ENCODE measurements around the gene GLP1R. TPM values are rescaled to one million over a fixed set of nuclear protein-coding genes. Genes with fewer than 3 reads are reported as not detected.

The GLP1R gene
- total RNA-seq = not detected in 2 replicates

DNA sequence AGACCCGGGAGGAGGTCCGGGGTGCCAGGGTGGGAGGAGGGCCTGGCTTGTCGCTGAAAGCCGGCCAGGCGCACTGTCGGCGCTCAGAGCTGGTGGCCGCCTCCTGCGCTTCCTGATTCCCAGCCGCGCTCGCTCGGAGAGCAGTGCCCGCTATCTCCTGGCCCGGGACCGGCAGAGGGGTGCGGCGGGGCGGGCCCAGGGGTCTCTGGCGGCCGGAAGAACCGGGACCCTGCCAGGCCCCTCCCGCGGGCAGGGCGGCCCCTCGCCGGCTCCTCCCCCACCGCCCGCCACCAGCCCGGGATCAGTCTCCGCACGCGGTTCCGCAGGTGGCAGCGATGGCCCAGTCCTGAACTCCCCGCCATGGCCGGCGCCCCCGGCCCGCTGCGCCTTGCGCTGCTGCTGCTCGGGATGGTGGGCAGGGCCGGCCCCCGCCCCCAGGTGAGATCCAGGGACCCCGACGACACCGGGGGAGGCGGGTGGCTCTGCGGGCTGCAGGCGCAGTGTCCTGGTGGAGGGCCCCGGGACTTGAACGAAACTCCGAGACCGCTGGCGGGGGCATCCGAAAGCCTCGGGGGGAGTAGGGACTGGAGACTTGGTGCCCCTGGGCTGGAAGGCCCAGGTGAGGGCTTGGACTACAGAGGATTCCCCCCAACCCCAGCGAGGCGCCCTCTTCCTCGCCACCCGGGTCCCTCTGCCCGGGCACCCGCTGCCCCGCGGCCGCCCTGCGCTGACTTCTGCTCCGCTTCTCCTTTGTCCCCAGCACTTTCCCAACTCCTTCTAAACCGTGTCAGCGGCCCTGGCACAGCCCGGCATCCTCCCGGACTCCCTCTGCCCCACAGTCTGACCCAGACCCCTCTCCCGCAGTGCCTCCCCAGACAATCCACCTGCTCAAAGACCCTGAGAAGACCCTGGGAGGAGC lies at the start of gene GLP1R:
GLP1R (plus strand) TSS at position 301 of the 919 bp plus-strand sequence; CDS start at position 361, 60 bp downstream.

DNA sequence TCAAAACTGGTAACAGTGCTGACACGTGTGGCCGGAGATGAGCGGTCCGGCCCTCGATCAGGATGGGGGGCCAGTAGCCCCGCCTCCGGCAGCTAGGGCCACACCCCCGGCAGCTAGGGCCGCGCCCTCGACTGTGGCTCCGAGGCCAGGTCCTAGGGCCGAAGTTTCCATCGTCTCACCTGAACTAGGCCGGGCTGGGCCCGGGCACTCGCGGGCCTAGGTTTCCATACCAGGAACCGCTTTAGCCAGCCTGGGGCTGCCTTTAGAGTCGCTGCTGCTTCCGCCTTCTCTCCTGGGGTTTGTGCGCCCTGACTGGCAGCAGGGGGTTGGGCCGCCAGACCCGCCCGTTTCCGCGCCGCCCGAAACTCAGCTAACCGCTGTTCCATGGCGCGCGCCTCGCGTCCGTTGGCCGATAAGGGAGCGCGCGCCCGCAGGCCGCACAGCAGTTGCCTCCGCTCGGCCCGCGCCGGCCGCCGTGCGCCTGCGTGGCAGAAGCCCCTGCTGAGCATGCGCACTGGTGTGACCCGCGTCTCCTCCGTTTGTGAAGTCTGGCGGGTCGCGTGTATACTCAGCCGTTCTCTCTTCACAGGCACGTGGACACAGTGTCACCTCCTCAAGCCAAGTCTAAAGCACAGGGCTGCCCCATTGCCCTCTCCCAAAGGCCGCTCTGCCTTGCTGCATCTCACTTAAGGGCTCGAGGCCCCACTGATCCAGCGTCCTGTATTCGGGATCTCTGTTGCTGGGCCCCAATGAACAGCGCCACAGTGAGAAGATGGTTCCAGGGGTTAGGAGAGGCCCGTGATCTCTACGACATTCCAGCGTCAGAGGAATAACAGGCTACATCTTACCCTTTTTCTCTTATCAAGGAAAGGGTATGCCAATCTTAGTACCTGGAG lies 66.4 kb downstream of the GLP1R start, which contains the start of gene SAYSD1:
SAYSD1 (minus strand) TSS at position 483 of the 896 bp plus-strand sequence; CDS start at position 386, 97 bp downstream.

Other genes starting within 250 kb of the GLP1R start
- gene SAYSD1, start 66.4 kb downstream of the GLP1R start, total RNA-seq = 11.3 and 13.4 TPM in 2 replicates
- not detected in 2 replicates for gene KCNK5, start 180.7 kb downstream of the GLP1R start, total RNA-seq

All from thoracic aorta endothelial cell (primary cell).